K562 (cell line): ENCODE measurements around the gene NFE2. TPM values are rescaled to one million over a fixed set of nuclear protein-coding genes. Genes with fewer than 3 reads are reported as not detected.

Experiments
- AFF1 ChIP-seq, 2 experiments: fragments of 450-650 bp; IDR thresholded peaks; 2 replicates each; pipeline ENCODE4 v1.6.1; 2018; ENCODE audit warnings: mild to moderate bottlenecking in 2 of 2, low read depth in 1 of 2; ENCODE audit not compliant: partially characterized antibody in 2 of 2
- BRF2 ChIP-seq: IDR thresholded peaks from 3 replicates; pipeline ENCODE4 v1.6.1; 2011; ENCODE audit warnings: borderline replicate concordance, mild to moderate bottlenecking; ENCODE audit not compliant: insufficient read length, insufficient read depth
- CREB3L1 ChIP-seq: fragments of 450-650 bp; IDR thresholded peaks from 2 replicates; pipeline ENCODE4 v1.6.1; 2014; ENCODE audit warnings: low read depth, mild to moderate bottlenecking, moderate library complexity, borderline replicate concordance
- E4F1 ChIP-seq: fragments of 250-450 bp; sonication (Bioruptor Pico); IDR thresholded peaks from 2 replicates; pipeline ENCODE4 v1.5.0; 2021; ENCODE audit warnings: mild to moderate bottlenecking, borderline replicate concordance
- ETV5 ChIP-seq: sonication (generic); formaldehyde crosslinking; IDR thresholded peaks from 2 replicates; pipeline ENCODE4 v1.4.0; 2020; ENCODE audit warnings: low read depth, mild to moderate bottlenecking, missing genetic modification reagents
- JUN ChIP-seq, 2 experiments: sonication (generic) in 1 of 2; formaldehyde crosslinking in 1 of 2; IDR thresholded peaks; 2 replicates each; pipeline versions ENCODE4 v1.6.1 to v1.8.0; 2012 to 2022; ENCODE audit warnings: borderline replicate concordance in 2 of 2, mild to moderate bottlenecking in 2 of 2, improper control_type of control experiment in 1 of 2, low read depth in 1 of 2, low read length in 1 of 2, missing genetic modification reagents in 1 of 2
- LCOR ChIP-seq: sonication (generic); formaldehyde crosslinking; IDR thresholded peaks from 2 replicates; pipeline ENCODE4 v1.8.0; 2022; ENCODE audit warnings: mild to moderate bottlenecking, missing genetic modification reagents
- MCM2 ChIP-seq: fragments of 450-650 bp; IDR thresholded peaks from 2 replicates; pipeline ENCODE4 v1.6.1; 2017; ENCODE audit warnings: low read depth, mild to moderate bottlenecking
- NCOA2 ChIP-seq, 2 experiments: fragments of 450-650 bp; IDR thresholded peaks; 2 replicates each; pipeline ENCODE4 v1.6.1; 2018; ENCODE audit warnings: mild to moderate bottlenecking in 2 of 2, moderate library complexity in 1 of 2; ENCODE audit not compliant: partially characterized antibody in 2 of 2
- PML ChIP-seq: IDR thresholded peaks from 2 replicates; pipeline ENCODE4 v1.6.1; 2012; ENCODE audit warnings: low read length, inconsistent platforms
- SETDB1 ChIP-seq: IDR thresholded peaks from one replicate; pipeline ENCODE4 v1.6.1; 2012; ENCODE audit warnings: low read length, control low read depth, inconsistent platforms
- ZNF217 ChIP-seq: sonication (generic); formaldehyde crosslinking; IDR thresholded peaks from 2 replicates; pipeline ENCODE4 v1.8.0; 2022; ENCODE audit warnings: mild to moderate bottlenecking, missing genetic modification reagents
- ZNF77 ChIP-seq: fragments of 250-450 bp; sonication (Bioruptor Pico); IDR thresholded peaks from 2 replicates; pipeline ENCODE4 v1.5.0; 2020
- polyA plus RNA-seq, 8 experiments: library from polyadenylated mRNA; depleted of rRNA in 4 of 8; stranded (reverse) in 5 of 8; unstranded in 3 of 8; fragments of >200 nt; fragmentation: Nextera tagmentation in 2 of 8; fragmentation: Illumina TruSeq in 1 of 8; extraction: Ambion mirVana in 2 of 8; extraction: Trizol in 1 of 8; gene quantifications; 2 replicates each; pipeline versions ENCODE4 v1.2.1 to v1.2.3, GENCODE V29; 2011 to 2014; ENCODE audit warnings: inconsistent platforms in 1 of 8, missing spikeins in 1 of 8
- total RNA-seq, 7 experiments: library from RNA; depleted of rRNA in 6 of 7; stranded (reverse); fragments of >200 nt in 6 of 7; fragmentation: Illumina TruSeq in 2 of 7; extraction: Trizol in 2 of 7; gene quantifications; 2 replicates each; pipeline versions ENCODE4 v1.2.1 to v1.2.3, GENCODE V29; 2011 to 2021; ENCODE audit warnings: low replicate concordance in 1 of 7

NFE2 gene
- total and polyA plus RNA-seq, 9 of the 15 experiments (the other 6 are each of a cell fraction or from before 2014, with no cell fraction given), result 12.3 to 282 (median 208) TPM

- TF ChIP-seq LCOR (CRISPR knock-in tag) (peak; percentile 50; the same call in 1 of the 2 replicates), AFF1 (IDR thresholded peaks at IDR 0.05; ENCODE audit: low read depth in 1 of 2, partially characterized antibody in 2 of 2) (peak; percentile 31 to 86), MCM2 (no peak), CREB3L1 (no peak), SETDB1 (no peak), PML (peak; percentile 69; the same call in 1 of the 2 replicates), ZNF77 (no peak), NCOA2 (IDR thresholded peaks at IDR 0.05; ENCODE audit: partially characterized antibody in 2 of 2) (no peak), ZNF217 (CRISPR knock-in tag) (no peak), BRF2 (no peak), ETV5 (peak; percentile 87), JUN (IDR thresholded peaks at IDR 0.05; ENCODE audit: borderline replicate concordance, low read depth, low read length) (peak; percentile 11; the same call in 1 of the 2 replicates), JUN (CRISPR knock-in tag; IDR thresholded peaks at IDR 0.05; ENCODE audit: borderline replicate concordance) (no peak), E4F1 (CRISPR knock-in tag) (no peak)
Measured at GRCh38 chr12:54300732-54301427, at the start of gene NFE2 (continued).
